ENCODE results near the gene CGB3.
"Not testable (repeated sequence)": the region's sequence is repeated elsewhere in the genome, so short reads cannot be mapped to it uniquely, and the experiment has no call there.

The CGB3 gene

GRCh38 chr19:49059053-49059452 lies 34.9 kb upstream of the CGB3 start:
- TF ChIP-seq CTCF (IDR thresholded peaks at IDR 0.05; ENCODE audit: insufficient read depth, low read length) (no peak), REST (IDR thresholded peaks at IDR 0.05; ENCODE audit: insufficient replicate concordance, low read depth) (no peak), POLR2AphosphoS5 (IDR thresholded peaks at IDR 0.05; ENCODE audit: low read depth) (no peak), GABPA (IDR thresholded peaks at IDR 0.05; ENCODE audit: low read depth) (no peak), SPI1 (IDR thresholded peaks at IDR 0.05; ENCODE audit: borderline replicate concordance, low read depth) (no peak)
- Histone ChIP-seq H3K27me3 (ENCODE audit: insufficient read depth, poor library complexity, severe bottlenecking) (peaks cover 66% of the 10 kb centered on the region), H3K27ac (replicated peaks) (no peak overlapping the region), H3K4me3 (replicated peaks; ENCODE audit: insufficient read depth, low read length) (no peak overlapping the region)
- no peak for DNase-seq (ENCODE audit: low read depth in 1 of 2, low spot score in 1 of 2)

- TF ChIP-seq REST (IDR thresholded peaks at IDR 0.05; ENCODE audit: insufficient replicate concordance, low read depth): no peak
- TF ChIP-seq GABPA (IDR thresholded peaks at IDR 0.05; ENCODE audit: low read depth): no peak
- TF ChIP-seq SPI1 (IDR thresholded peaks at IDR 0.05; ENCODE audit: borderline replicate concordance, low read depth): no peak
- TF ChIP-seq CTCF (IDR thresholded peaks at IDR 0.05; ENCODE audit: insufficient read depth, low read length): no peak
- no peak for TF ChIP-seq POLR2AphosphoS5 (IDR thresholded peaks at IDR 0.05; ENCODE audit: low read depth)
- no peak for DNase-seq (ENCODE audit: low read depth in 1 of 2, low spot score in 1 of 2)
- H3K27me3 ChIP-seq (ENCODE audit: insufficient read depth, poor library complexity, severe bottlenecking): peaks cover 61% of the 10 kb centered on the region
- no peak overlapping the region for H3K4me3 ChIP-seq (replicated peaks; ENCODE audit: insufficient read depth, low read length)
- no peak overlapping the region for H3K27ac ChIP-seq (replicated peaks)
Observed at GRCh38 chr19:49058562-49058961, 34.4 kb upstream of the CGB3 start.

GRCh38 chr19:49057636-49058234 lies 33.6 kb upstream of the CGB3 start, which contains the start of gene CGB7:
Gene CGB7 (minus strand): TSS chr19:49057749. CDS start chr19:49055375, 2,374 bp downstream.
- TF ChIP-seq CTCF (IDR thresholded peaks at IDR 0.05; ENCODE audit: insufficient read depth, low read length) (no peak), SPI1 (IDR thresholded peaks at IDR 0.05; ENCODE audit: borderline replicate concordance, low read depth) (no peak), GABPA (IDR thresholded peaks at IDR 0.05; ENCODE audit: low read depth) (no peak), REST (IDR thresholded peaks at IDR 0.05; ENCODE audit: insufficient replicate concordance, low read depth) (no peak), POLR2AphosphoS5 (IDR thresholded peaks at IDR 0.05; ENCODE audit: low read depth) (no peak)
- Histone ChIP-seq H3K27me3 (ENCODE audit: insufficient read depth, poor library complexity, severe bottlenecking) (peaks cover 54% of the 10 kb centered on the region), H3K27ac (replicated peaks) (no peak within 1 kb of the TSS), H3K4me3 (replicated peaks; ENCODE audit: insufficient read depth, low read length) (no peak within 1 kb of the TSS)
- DNase-seq (ENCODE audit: low read depth in 1 of 2, low spot score in 1 of 2): no peak

- H3K4me3 ChIP-seq (replicated peaks; ENCODE audit: insufficient read depth, low read length); DNase-seq (ENCODE audit: low read depth in 1 of 2, low spot score in 1 of 2); H3K27ac ChIP-seq (replicated peaks): not testable (repeated sequence)
- H3K27me3 ChIP-seq (ENCODE audit: insufficient read depth, poor library complexity, severe bottlenecking): peaks cover 52% of the 10 kb centered on the region
Observed at GRCh38 chr19:49056902-49057596, 32.9 kb upstream of the CGB3 start.
